ENCODE results near the gene ZDHHC24.
"Not testable (repeated sequence)": the region's sequence is repeated elsewhere in the genome, so short reads cannot be mapped to it uniquely, and the experiment has no call there.

The ZDHHC24 gene

GRCh38 chr11:66564984-66565383 lies 19.1 kb upstream of the ZDHHC24 start:
- DNase-seq = no peak

DNA sequence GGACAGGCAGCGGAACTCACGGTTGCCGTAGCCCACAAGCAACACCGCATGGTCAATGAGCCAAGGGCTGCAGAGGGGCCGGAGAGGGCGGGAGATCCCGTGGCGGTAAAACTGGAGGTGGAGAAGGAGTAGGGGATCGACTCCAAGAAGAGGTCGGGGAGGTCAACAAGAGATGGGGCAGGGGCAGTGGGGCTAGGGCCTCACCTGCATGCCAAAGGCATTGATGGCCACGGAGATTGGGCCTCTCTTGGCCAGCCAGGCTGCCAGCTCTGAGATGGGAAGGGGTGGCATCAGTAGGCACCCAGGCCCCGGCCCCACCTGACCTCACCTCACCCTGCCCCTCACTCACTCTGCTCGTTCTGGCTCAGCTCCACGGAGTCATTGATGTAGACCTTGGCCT lies 18.7 kb upstream of the ZDHHC24 start:
- DNase-seq = no peak

DNA sequence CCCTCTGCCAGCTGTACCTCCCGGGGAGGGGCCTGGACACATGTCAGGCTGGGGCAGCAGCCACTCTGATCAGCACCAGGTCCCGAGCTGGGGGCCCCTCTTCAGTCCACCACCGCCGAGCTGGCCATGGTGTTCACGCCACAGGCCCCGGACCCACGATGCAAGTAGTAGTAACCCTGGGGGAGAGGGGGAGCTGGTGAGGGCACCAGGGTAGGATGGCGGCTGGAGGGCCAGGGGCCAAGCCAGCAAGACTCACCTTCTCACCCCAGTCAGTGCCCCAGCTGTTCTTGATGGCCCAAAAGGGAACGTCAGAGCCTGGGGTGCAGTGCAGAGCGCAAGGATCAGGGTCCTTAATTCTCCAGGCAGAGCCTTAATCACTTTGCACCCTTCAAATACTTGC lies 18.0 kb upstream of the ZDHHC24 start:
- no peak for DNase-seq

- DNase-seq = no peak
Observed at GRCh38 chr11:66562907-66563583, 17.2 kb upstream of the ZDHHC24 start.

- DNase-seq = no peak
Observed at GRCh38 chr11:66562275-66562674, 16.4 kb upstream of the ZDHHC24 start.

DNA sequence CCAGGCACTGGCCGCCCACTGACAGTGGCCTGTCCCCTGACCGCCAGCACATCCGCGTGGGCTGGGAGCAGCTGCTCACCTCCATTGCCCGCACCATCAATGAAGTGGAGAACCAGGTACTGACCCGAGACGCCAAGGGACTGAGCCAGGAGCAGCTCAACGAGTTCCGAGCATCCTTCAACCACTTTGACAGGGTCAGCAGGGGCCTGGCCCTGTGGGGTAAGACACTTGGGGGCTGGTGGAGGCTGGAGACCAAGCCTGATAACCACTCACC lies 16.1 kb upstream of the ZDHHC24 start:
- no peak for DNase-seq

GRCh38 chr11:66561178-66561974 lies 15.5 kb upstream of the ZDHHC24 start:
- no peak for DNase-seq

GRCh38 chr11:66559866-66560676 lies 14.2 kb upstream of the ZDHHC24 start:
- DNase-seq = no peak

- no peak for DNase-seq
Observed at GRCh38 chr11:66559142-66559865, 13.5 kb upstream of the ZDHHC24 start.

DNA sequence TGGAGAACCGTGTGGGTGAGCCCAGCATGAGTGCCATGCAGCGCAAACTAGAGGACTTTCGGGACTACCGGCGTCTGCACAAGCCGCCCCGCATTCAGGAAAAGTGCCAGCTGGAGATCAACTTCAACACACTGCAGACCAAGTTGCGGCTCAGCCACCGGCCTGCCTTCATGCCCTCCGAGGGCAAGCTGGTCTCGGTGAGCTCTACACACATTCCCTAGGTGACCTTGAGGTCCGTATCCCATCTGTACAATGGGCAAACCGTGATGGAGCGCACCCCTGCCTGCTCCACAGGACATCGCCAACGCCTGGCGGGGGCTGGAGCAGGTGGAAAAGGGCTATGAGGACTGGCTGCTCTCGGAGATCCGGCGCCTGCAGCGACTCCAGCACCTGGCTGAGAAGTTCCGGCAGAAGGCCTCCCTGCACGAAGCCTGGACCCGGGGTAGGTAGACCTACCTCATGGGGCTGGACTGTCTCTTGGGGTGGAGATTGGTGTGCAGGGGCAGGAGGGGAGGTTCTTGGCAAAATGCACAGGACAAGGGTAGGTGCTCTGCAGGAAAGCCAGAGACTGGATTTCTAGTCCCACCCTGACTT lies 12.0 kb upstream of the ZDHHC24 start:
- no peak for DNase-seq

- no peak for DNase-seq
Observed at GRCh38 chr11:66556086-66556485, 10.2 kb upstream of the ZDHHC24 start.

DNA sequence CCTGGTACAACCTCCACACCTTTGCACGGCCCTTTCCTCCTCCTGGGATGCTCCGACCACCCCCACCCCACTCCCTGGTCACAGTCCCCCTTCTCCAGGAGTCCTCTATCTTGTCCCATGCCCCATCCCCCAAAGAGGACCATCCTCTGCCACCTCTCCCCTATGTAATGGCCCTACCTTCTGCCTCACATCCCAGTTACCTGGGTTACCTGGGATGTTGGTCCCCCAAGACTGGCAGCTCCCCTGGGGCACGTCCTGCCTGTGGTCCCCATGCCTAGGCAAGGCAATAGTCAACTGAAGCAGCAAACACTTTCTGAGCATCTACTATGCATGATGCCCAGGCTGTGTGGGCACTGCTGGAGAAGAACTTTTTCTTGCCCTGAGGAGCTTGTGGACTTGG lies 9.6 kb upstream of the ZDHHC24 start:
- no peak for DNase-seq

GRCh38 chr11:66554602-66555001 lies 8.8 kb upstream of the ZDHHC24 start:
- no peak for DNase-seq

- DNase-seq = no peak
Observed at GRCh38 chr11:66550887-66551286, 5.0 kb upstream of the ZDHHC24 start.

DNA sequence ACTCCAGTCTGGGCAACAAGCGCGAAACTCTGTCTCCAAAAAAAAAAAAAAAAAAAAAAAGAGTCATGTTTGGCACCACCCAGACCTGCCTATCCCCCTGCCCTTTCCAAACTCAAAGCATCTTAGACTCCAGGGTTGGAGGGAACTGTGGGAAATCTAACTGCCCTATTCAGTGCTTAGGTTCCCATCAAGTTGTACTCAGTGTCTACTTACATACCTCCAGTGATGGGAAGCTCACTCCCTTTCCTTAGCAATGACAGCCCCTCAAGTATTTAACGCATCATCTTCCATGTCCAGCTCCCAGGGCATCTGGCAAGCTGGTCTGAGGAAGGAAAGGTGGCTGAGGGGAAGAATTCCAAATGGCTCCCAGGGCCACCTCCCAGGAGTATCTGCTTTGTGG lies 3.8 kb upstream of the ZDHHC24 start:
- DNase-seq = no peak

DNA sequence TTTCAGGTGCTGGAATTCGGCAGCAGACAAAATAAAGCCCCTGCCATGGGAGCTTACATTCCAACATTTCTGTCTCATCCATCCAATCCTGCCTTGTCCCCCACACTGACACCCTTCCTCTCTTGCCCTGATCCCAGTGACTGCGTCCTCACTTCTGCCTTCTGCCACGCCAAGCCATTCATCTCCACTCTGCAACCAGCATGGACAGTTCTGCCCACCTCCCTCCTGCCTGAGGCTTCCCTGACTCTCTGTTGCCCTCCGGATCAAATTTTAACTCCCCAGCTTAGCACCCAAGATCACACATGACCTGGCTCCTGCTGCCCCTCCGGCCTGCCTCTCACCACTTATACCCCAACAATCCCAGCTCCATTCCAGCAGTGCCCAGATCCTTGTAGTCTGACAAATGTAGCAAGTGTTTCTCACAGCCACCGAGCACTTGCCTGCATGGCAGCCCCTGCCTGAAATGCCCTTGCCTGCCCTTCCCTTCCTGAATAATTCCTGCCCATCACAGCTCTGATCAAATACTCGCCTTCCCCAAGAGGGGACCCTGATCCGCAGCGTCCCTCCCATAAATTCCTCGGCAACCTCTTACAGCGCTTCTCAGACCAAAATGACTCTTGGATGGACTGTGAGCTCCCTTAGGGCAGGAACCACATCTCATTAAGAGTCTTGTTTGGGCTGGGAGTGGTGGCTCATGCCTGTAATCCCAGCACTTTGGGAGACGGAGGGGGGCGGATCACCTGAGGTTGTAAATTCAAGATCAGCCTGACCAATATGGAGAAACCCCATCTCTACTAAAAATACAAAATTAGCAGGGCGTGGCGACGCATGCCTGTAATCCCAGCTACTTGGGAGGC lies 3.2 kb upstream of the ZDHHC24 start:
- no peak for DNase-seq

- no peak for DNase-seq
Observed at GRCh38 chr11:66548041-66548440, 2.2 kb upstream of the ZDHHC24 start.

DNA sequence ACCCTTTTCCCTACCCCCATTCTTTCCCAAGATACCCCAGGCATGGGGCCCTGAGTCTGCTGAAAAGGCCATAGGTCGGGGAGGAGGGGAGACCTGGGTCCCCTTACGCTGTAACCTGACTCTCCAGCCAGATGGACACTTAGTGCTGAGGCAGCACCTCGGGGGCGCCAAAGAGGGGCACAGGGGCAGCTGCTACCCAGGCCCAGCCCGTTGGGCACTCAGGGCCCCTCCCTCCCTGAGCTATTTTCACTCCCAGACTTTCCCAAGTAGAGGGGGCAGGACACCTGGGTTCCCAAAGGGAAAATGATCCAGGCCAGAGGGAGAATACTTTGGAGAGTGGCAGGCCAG lies 1.8 kb upstream of the ZDHHC24 start:
- no peak for DNase-seq

GRCh38 chr11:66546966-66547661 lies 1.3 kb upstream of the ZDHHC24 start:
- DNase-seq = no peak

DNA sequence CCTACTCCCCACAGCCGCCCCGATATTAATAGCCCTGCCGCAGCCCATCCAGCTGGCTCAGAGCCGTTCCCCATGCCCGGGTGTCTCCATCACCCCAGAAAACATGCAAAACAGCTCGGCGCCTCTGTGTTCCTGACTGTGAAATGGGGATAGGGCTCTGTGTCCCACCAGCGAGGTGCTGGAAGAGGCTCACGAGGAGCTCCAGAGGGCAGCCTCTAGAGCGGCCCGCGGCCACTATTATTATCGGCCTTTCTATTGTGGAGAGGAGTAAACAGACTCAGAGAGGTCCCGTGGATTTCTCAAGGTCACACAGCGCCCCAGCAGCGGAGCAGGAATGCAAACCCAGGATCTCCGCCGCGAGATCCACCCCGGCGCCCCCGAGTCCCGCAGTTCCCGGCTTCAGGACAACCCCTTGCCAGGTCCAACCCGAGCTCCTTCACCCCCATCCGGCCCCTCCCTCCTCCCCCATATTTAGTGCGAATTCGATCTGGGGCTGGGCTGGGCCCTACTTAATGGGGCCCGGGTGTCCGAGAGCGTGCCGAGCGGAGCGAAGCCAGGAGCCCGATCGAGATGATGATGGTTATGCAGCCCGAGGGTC lies 619 bp upstream of the ZDHHC24 start, which contains the start of gene ACTN3:
ACTN3 (plus strand) TSS at position 536 of the 598 bp plus-strand sequence; CDS start at position 571, 35 bp downstream.
- no peak for DNase-seq

GRCh38 chr11:66544952-66545351 lies 896 bp downstream of the ZDHHC24 start:
- DNase-seq = not testable (repeated sequence)
